GM13976 (cell line): ENCODE measurements around the gene EGLN3.
"Not testable (repeated sequence)": the region's sequence is repeated elsewhere in the genome, so short reads cannot be mapped to it uniquely, and the experiment has no call there.

Experiments used
- DNase-seq: peaks from one replicate; pipeline ENCODE4 v3.0.0; 2012; ENCODE audit warnings: low spot score
- CTCF ChIP-seq: IDR thresholded peaks from 2 replicates; pipeline ENCODE4 v1.5.1; 2012; ENCODE audit warnings: borderline replicate concordance, mild to moderate bottlenecking; ENCODE audit not compliant: insufficient read depth; ENCODE audit errors: extremely low read depth, missing control alignments, control extremely low read depth
- in situ Hi-C: fragments of 300-500 bp; cut with MboI; formaldehyde crosslinking; loops from one replicate; pipeline ENCODE4 v1.12.0; 2022; ENCODE audit warnings: low sequenced_read_pairs, mixed read lengths, inconsistent platforms; ENCODE audit not compliant: unreplicated experiment

Gene EGLN3

GRCh38 chr14:33927944-33928343 lies 22.9 kb downstream of the EGLN3 start:
- no peak for TF ChIP-seq CTCF
- DNase-seq, result no peak
- in situ Hi-C loops, result no loop called here

- in situ Hi-C loops, DNase-seq: not testable (repeated sequence)
These were observed 23.9 kb downstream of the EGLN3 start for GRCh38 chr14:33926967-33927366.

GRCh38 chr14:33925946-33926345 lies 24.9 kb downstream of the EGLN3 start:
- no peak for TF ChIP-seq CTCF
- DNase-seq, result no peak
- in situ Hi-C loops, result no loop called here

- no peak for DNase-seq
- no peak for TF ChIP-seq CTCF
- in situ Hi-C loops, result no loop called here
These were observed 25.6 kb downstream of the EGLN3 start for GRCh38 chr14:33925235-33925634.

GRCh38 chr14:33924566-33925100 lies 26.2 kb downstream of the EGLN3 start:
- in situ Hi-C loops, result no loop called here
- DNase-seq, result no peak
- no peak for TF ChIP-seq CTCF

GRCh38 chr14:33922125-33922524 lies 28.7 kb downstream of the EGLN3 start:
- DNase-seq, result no peak
- in situ Hi-C loops, result no loop called here
- no peak for TF ChIP-seq CTCF

GRCh38 chr14:33918256-33918655 lies 32.6 kb downstream of the EGLN3 start:
- TF ChIP-seq CTCF, result no peak
- in situ Hi-C loops, result no loop called here
- DNase-seq, result no peak
